Thyroid gland (tissue), 4 donors: ENCODE measurements around the gene CACNA2D3. TPM values are rescaled to one million over a fixed set of nuclear protein-coding genes. Genes with fewer than 3 reads are reported as not detected.
"Not testable (repeated sequence)": the region's sequence is repeated elsewhere in the genome, so short reads cannot be mapped to it uniquely, and the experiment has no call there.

Source experiments
- DNase-seq, 2 donors: peaks; one replicate each; pipeline ENCODE4 v3.0.0-alpha.2; 2019
- H3K27ac ChIP-seq, 3 donors: fragments of 200-600 bp; sonication (generic); 1 replicate in 2 of 3; 2 replicates in 1 of 3; pipeline ENCODE4 v1.5.1; 2016 to 2019; ENCODE audit warnings: mild to moderate bottlenecking in 1 of 3, moderate library complexity in 1 of 3
- H3K27me3 ChIP-seq: fragments of 200-600 bp; sonication (generic); one replicate; pipeline ENCODE4 v1.5.1; 2019
- H3K36me3 ChIP-seq, 2 donors: fragments of 200-600 bp; sonication (generic); one replicate each; pipeline ENCODE4 v1.5.1; 2016 to 2019
- H3K4me1 ChIP-seq, 2 donors: fragments of 200-600 bp; sonication (generic); one replicate each; pipeline ENCODE4 v1.5.1; 2017 to 2019
- H3K4me3 ChIP-seq, 3 donors: fragments of 200-600 bp; sonication (generic); replicated peaks in 1 of 3; 1 replicate in 2 of 3; 2 replicates in 1 of 3; pipeline ENCODE4 v1.5.1; 2016; ENCODE audit warnings: mild to moderate bottlenecking in 1 of 3
- H3K9me3 ChIP-seq: fragments of 200-600 bp; sonication (generic); one replicate; pipeline ENCODE4 v1.5.1; 2017
- POLR2A ChIP-seq, 2 donors: fragments of 450-650 bp; IDR thresholded peaks; one replicate each; pipeline ENCODE4 v1.6.1; 2017; ENCODE audit warnings: antibody characterized with exemption in 2 of 2, mild to moderate bottlenecking in 2 of 2, moderate library complexity in 1 of 2
- WGBS, 2 donors: methylation state at CpG; one replicate each; pipeline ENCODE4 v1.1.5; 2017; 5-methylcytosine and 5-hydroxymethylcytosine counted together
- intact Hi-C: fragments of 100-400 bp; cut with DNase I; formaldehyde crosslinking; loops from one replicate; pipeline ENCODE4 v1.15.1; 2023
- total RNA-seq, 4 donors: library from RNA; depleted of rRNA; stranded (reverse); fragments of >200 nt; gene quantifications; one replicate each; pipeline ENCODE4 v1.2.3, GENCODE V29; 2016
- TF ChIP-seq, protein P1 (sequence below), 6 experiments: fragments of 200-600 bp in 3 of 6; fragments of 450-650 bp in 3 of 6; sonication (generic) in 3 of 6; IDR thresholded peaks; one replicate each; pipeline ENCODE4 v1.5.1; 2016 to 2019; ENCODE audit warnings: antibody characterized with exemption in 6 of 6, mild to moderate bottlenecking in 2 of 6, inconsistent platforms in 1 of 6, moderate library complexity in 1 of 6

CACNA2D3 gene
- total RNA-seq, 4 donors from 2014 or later: 2.9 to 4.8 (median 4.5) TPM

DNA sequence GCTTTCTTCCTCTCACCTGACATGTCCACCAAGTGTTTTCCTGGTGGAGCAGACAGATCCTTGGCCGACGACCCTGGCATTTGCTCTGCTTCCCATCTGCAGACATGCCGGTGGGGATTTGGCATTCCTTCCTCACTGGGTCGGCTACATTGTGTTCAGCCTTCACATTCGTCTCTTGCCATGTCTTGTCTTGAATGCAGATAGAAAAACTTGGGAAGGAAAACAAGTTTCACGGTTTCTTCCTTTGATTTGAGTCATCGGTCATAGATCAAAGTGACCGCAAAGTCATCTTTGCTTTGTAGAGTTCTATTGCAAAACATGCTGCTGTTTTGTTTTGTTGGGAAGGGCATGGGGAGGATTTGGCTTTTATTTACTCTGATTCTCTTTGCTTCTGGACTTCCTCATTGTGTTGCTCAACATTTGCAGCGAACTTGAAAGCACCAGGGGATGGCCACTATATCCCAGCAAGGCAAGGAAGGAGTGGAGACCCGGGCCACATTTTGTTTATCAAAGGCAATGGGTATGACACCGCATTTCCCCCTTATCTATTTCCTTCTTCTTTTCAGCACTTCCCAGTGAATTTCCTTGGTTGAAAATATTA, 321.3 kb downstream of the CACNA2D3 start:
- TF ChIP-seq, protein P1, sequence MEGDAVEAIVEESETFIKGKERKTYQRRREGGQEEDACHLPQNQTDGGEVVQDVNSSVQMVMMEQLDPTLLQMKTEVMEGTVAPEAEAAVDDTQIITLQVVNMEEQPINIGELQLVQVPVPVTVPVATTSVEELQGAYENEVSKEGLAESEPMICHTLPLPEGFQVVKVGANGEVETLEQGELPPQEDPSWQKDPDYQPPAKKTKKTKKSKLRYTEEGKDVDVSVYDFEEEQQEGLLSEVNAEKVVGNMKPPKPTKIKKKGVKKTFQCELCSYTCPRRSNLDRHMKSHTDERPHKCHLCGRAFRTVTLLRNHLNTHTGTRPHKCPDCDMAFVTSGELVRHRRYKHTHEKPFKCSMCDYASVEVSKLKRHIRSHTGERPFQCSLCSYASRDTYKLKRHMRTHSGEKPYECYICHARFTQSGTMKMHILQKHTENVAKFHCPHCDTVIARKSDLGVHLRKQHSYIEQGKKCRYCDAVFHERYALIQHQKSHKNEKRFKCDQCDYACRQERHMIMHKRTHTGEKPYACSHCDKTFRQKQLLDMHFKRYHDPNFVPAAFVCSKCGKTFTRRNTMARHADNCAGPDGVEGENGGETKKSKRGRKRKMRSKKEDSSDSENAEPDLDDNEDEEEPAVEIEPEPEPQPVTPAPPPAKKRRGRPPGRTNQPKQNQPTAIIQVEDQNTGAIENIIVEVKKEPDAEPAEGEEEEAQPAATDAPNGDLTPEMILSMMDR (IDR thresholded peaks at IDR 0.05): no peak
- no peak for TF ChIP-seq POLR2A (IDR thresholded peaks at IDR 0.05)
- no peak for DNase-seq

DNA sequence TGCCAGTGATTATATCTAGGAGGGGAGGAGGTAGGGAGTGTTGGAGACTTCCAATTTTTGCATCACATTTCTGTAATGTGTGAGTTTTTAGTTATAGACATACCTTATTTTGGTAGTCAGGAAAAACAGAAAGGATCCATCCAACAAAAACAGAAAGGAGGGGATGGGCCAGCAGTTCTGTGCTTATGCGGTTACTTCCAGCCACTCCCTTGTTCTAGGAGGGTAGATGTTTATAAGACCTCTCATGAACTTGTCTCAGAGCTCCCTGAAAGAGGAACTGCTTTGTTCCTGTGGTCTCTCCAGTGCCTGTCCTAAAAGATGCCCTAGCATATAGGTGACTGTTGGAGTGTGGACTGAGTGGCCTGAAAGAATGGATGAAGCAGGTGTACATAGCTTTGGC, 323.3 kb downstream of the CACNA2D3 start:
- no peak overlapping the region for H3K4me3 ChIP-seq
- no peak for DNase-seq
- 75 to 85% methylated on average over 1 of the region's 1 CpG for WGBS, 2 donors
- H3K4me1 ChIP-seq: no peaks in the 10 kb centered on the region
- H3K27me3 ChIP-seq: no peaks in the 10 kb centered on the region
- intact Hi-C loops: no loop called here
- TF ChIP-seq, protein P1 (IDR thresholded peaks at IDR 0.05): no peak
- no peak for TF ChIP-seq POLR2A (IDR thresholded peaks at IDR 0.05)
- no peaks in the 10 kb centered on the region for H3K9me3 ChIP-seq
- H3K36me3 ChIP-seq: no peaks in the 10 kb centered on the region
- H3K27ac ChIP-seq: no peak overlapping the region

More for the DNA sequence above, 321.3 kb downstream of the CACNA2D3 start:
- no peaks in the 10 kb centered on the region for H3K27me3 ChIP-seq
- no peaks in the 10 kb centered on the region for H3K36me3 ChIP-seq
- WGBS, 2 donors: 67 to 72% methylated on average over 11 of the region's 11 CpGs
- H3K4me3 ChIP-seq: no peak overlapping the region
- intact Hi-C loops: no loop called here
- no peaks in the 10 kb centered on the region for H3K4me1 ChIP-seq
- no peak overlapping the region for H3K27ac ChIP-seq
- no peaks in the 10 kb centered on the region for H3K9me3 ChIP-seq

DNA sequence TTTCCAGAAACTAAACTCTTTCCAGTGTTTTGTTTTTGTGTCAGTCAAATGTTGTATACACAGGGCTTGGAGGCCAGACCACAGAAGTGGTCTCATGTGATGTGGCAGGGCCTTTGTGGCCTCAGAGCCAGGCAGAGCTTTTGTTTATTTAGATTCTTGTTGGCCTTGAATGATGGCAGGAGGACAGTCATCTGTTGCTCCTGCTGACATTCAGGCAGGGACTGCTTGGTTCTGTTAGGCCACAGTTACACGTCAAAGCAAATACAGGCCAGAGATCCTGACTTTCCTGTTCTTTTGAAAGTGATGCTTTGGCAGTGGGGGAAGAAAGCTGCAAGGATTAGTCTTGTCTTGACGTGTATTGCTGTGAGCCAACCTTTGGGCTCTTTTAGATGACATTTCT, 325.1 kb downstream of the CACNA2D3 start:
- Histone ChIP-seq H3K9me3 (no peaks in the 10 kb centered on the region), H3K4me1 (no peaks in the 10 kb centered on the region), H3K4me3 (no peak overlapping the region), H3K27me3 (no peaks in the 10 kb centered on the region), H3K27ac (no peak overlapping the region), H3K36me3 (no peaks in the 10 kb centered on the region)
- TF ChIP-seq POLR2A (IDR thresholded peaks at IDR 0.05): no peak
- TF ChIP-seq, protein P1 (IDR thresholded peaks at IDR 0.05): no peak
- WGBS, 2 donors: 71 to 78% methylated on average over 2 of the region's 2 CpGs
- no peak for DNase-seq
- intact Hi-C loops: no loop called here

DNA sequence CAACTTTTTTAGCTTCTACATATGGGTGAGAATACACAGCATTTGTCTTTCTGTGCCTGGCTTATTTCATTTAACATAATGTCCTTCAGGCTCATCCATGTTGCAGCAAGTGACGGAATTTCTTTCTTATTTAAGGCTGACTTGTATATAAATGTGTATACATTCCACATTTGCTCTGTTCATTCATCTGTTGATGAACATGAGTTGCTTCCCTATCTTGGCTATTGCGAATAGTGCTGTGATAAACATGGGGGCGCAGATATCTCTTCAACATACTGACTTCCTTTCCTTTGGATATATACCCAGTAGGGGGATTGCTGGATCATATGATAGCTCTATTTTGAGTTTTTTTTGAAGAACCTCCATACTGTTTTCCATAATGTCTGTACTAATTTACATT, 332.5 kb downstream of the CACNA2D3 start:
- H3K27ac ChIP-seq: no peak overlapping the region
- H3K4me3 ChIP-seq: no peak overlapping the region
- no peaks in the 10 kb centered on the region for H3K9me3 ChIP-seq
- no peaks in the 10 kb centered on the region for H3K27me3 ChIP-seq
- intact Hi-C loops: no loop called here
- no peaks in the 10 kb centered on the region for H3K4me1 ChIP-seq
- WGBS, 2 donors: 93 to 96% methylated on average over 3 of the region's 3 CpGs
- no peak for TF ChIP-seq POLR2A (IDR thresholded peaks at IDR 0.05)
- TF ChIP-seq, protein P1 (IDR thresholded peaks at IDR 0.05): no peak
- no peaks in the 10 kb centered on the region for H3K36me3 ChIP-seq
- no peak for DNase-seq

DNA sequence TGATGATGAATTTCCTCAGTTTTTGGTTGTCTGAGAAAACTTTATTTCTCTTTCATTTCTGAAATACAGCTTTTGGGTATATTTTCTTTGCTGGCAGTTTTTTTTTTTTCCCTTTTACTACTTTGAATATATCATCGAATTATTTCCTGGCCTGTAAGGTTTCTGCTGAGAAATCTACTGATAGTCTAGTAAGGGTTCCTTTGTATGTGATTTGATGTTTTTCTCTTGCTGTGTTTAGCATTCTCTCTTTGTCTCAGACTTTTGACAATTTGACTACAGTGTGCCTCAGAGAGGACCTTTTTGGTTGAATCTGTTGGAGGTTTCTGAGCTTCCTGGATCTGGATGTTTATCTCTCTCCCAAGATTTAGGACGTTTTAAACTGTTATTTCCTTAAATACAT, 336.0 kb downstream of the CACNA2D3 start:
- WGBS, 2 donors: 74 to 75% methylated on average over 2 of the region's 2 CpGs
- Histone ChIP-seq H3K4me1 (no peaks in the 10 kb centered on the region), H3K27me3 (no peaks in the 10 kb centered on the region), H3K36me3 (no peaks in the 10 kb centered on the region), H3K9me3 (no peaks in the 10 kb centered on the region), H3K27ac (no peak overlapping the region), H3K4me3 (no peak overlapping the region)
- no peak for TF ChIP-seq POLR2A (IDR thresholded peaks at IDR 0.05)
- TF ChIP-seq, protein P1 (IDR thresholded peaks at IDR 0.05): no peak
- intact Hi-C loops: no loop called here
- DNase-seq: no peak

DNA sequence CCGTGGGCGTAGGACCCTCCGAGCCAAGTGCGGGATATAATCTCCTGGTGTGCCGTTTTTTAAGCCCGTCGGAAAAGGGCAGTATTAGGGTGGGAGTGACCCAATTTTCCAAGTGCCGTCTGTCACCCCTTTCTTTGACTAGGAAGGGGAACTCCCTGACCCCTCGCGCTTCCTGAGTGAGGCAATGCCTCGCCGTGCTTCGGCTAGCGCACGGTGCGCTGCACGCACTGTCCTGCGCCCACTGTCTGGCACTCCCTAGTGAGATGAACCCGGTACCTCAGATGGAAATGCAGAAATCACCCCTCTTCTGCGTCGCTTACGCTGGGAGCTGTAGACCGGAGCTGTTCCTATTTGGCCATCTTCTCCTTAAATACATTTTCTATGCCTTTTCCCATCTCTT, 342.2 kb downstream of the CACNA2D3 start:
- H3K4me3 ChIP-seq, intact Hi-C loops, H3K27ac ChIP-seq, H3K36me3 ChIP-seq, DNase-seq, H3K27me3 ChIP-seq, H3K4me1 ChIP-seq, H3K9me3 ChIP-seq: not testable (repeated sequence)
- WGBS, 2 donors: 93 to 97% methylated on average over 23 of the region's 23 CpGs
